Measurements from ENCODE around the gene HSFX4. TPM values are rescaled to one million over a fixed set of nuclear protein-coding genes. Genes with fewer than 3 reads are reported as not detected.
"Not testable (repeated sequence)": the region's sequence is repeated elsewhere in the genome, so short reads cannot be mapped to it uniquely, and the experiment has no call there.

The HSFX4 gene
- total RNA-seq, 1 donor from 2014 or later, result not detected

DNA sequence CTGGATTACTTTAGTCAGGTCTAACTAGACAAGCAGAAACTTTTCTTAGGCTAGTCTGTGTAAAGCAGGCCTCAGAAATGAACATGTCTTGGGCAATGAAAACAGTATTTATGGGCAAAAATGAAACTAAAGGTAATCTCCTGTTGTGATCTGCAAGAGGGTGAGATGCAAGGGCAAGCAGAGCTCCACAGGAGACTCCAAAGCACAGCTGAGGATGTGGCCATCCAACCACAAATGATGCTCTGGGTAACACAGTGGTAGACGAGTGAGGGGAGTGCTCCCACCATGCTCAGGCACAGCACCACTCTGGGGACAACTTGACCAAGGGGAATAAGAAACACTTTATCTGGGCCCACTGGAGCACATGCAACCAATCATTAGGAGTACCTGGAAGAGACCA, 738 bp upstream of the HSFX4 start:
- not testable (repeated sequence) for H3K27me3 Mint-ChIP-seq (ENCODE audit: unreplicated experiment); H3K36me3 Mint-ChIP-seq (ENCODE audit: unreplicated experiment); H3K4me1 Mint-ChIP-seq (ENCODE audit: low read depth, unreplicated experiment); H3K4me3 Mint-ChIP-seq (ENCODE audit: unreplicated experiment); H3K9me3 Mint-ChIP-seq (ENCODE audit: unreplicated experiment); H3K27ac Mint-ChIP-seq (ENCODE audit: unreplicated experiment); DNase-seq

DNA sequence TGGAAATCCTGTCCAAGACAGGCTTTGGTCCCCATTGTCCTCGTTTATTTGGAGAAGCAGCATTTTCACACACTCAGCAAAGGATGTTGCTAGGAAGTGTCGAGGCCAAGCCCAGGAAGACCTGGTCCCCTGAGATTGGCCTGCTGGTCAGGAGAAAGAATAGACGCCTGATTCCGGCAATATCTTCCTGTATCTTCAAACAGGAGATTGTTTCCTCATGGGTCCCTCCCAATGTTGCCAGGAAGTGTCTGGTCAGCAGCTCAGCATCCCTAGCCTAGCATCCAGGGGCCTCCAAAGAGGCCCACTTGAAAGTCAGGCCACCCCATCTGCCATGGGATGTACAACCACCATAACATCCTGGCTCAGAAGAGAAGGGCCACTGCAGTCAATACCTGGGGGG, 2.0 kb downstream of the HSFX4 start:
- not testable (repeated sequence) for H3K4me1 Mint-ChIP-seq (ENCODE audit: low read depth, unreplicated experiment); H3K36me3 Mint-ChIP-seq (ENCODE audit: unreplicated experiment); H3K27ac Mint-ChIP-seq (ENCODE audit: unreplicated experiment); H3K4me3 Mint-ChIP-seq (ENCODE audit: unreplicated experiment); H3K9me3 Mint-ChIP-seq (ENCODE audit: unreplicated experiment); H3K27me3 Mint-ChIP-seq (ENCODE audit: unreplicated experiment); DNase-seq

DNA sequence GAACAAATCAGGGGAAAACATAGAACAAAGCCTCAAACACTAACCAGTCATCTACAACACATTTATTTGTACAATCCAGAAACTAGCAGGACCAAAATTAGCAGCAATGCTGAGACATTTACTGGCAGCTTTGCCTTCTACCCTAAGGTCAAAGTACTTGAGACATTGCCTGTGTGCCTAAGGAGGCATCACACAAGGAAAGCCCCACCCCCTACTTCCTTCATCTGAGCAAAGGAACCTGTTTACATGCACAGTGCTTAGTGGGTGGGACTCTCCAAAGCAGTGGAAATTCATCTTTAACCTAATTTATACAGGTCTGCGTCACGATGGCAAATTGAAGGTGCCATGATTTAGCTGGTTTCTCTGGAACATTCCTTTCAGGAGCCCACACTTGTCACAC, 2.8 kb downstream of the HSFX4 start:
- not testable (repeated sequence) for H3K36me3 Mint-ChIP-seq (ENCODE audit: unreplicated experiment); H3K4me3 Mint-ChIP-seq (ENCODE audit: unreplicated experiment); H3K4me1 Mint-ChIP-seq (ENCODE audit: low read depth, unreplicated experiment); H3K27me3 Mint-ChIP-seq (ENCODE audit: unreplicated experiment); H3K9me3 Mint-ChIP-seq (ENCODE audit: unreplicated experiment); H3K27ac Mint-ChIP-seq (ENCODE audit: unreplicated experiment); DNase-seq

DNA sequence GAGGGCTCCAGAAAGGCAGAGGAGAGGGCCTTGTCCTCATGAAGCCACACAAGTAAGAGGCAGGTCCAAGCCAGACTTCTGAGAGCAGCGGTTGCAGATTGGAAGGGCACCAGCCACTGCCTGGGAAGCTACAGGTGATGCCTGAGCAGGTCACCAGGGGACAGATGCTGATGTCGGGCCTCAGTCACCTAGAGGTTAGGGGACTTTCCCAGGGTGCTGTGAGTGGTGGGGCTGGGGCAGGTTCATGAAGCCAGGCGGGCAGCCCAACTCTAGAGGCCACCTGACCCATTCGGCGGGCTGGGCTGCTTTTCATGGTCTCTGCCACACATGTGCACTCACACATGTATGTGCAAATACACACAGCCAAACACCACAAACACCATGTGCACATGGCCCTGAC, 3.6 kb downstream of the HSFX4 start:
- H3K9me3 Mint-ChIP-seq (ENCODE audit: unreplicated experiment); H3K36me3 Mint-ChIP-seq (ENCODE audit: unreplicated experiment); DNase-seq; H3K4me3 Mint-ChIP-seq (ENCODE audit: unreplicated experiment); H3K4me1 Mint-ChIP-seq (ENCODE audit: low read depth, unreplicated experiment); H3K27me3 Mint-ChIP-seq (ENCODE audit: unreplicated experiment); H3K27ac Mint-ChIP-seq (ENCODE audit: unreplicated experiment): not testable (repeated sequence)

DNA sequence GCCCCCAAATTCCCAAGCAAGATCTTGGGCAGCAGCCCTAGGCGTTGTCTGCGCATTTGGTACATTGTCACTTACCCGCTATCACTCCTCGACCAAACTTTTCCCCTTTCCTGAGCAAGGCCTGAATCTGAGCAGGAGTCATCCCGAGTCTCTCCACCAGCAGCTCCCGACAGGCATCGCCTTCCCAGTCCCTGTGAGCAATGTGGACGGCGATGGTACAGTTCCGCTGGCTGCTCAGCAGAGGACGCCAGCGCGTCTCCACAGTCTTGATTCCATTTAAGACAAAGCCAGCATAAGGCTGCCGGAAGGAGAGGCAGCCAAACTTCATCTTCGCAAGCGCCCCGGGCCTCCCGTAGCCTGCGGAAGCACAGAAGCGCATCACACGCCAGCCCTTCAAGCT, 4.2 kb downstream of the HSFX4 start:
- not testable (repeated sequence) for H3K36me3 Mint-ChIP-seq (ENCODE audit: unreplicated experiment); H3K4me3 Mint-ChIP-seq (ENCODE audit: unreplicated experiment); H3K27ac Mint-ChIP-seq (ENCODE audit: unreplicated experiment); H3K9me3 Mint-ChIP-seq (ENCODE audit: unreplicated experiment); H3K4me1 Mint-ChIP-seq (ENCODE audit: low read depth, unreplicated experiment); DNase-seq; H3K27me3 Mint-ChIP-seq (ENCODE audit: unreplicated experiment)

DNA sequence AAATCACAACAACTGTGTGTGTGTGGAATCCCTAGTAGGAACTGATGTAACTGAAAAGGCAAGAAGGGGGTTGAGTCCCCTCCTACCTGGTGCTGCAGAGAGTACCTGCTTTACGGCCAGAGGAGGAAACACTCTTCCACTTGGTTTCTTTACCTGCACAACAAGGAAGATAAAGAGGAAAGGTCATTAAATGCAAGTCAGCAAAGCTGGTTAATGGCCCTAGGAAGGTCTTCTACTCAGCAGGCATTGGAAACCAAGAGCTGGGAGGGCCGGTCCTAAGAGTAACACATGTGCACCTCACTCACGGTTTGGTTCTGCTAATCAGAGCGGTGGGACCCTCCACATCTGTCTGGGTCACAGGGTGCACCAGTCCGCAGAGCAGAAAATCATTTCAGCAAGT, 8.0 kb downstream of the HSFX4 start:
- not testable (repeated sequence) for DNase-seq; H3K9me3 Mint-ChIP-seq (ENCODE audit: unreplicated experiment); H3K27me3 Mint-ChIP-seq (ENCODE audit: unreplicated experiment); H3K4me1 Mint-ChIP-seq (ENCODE audit: low read depth, unreplicated experiment); H3K36me3 Mint-ChIP-seq (ENCODE audit: unreplicated experiment)
- Mint-ChIP-seq H3K4me3 (ENCODE audit: unreplicated experiment) (peak overlapping the region; percentile 93), H3K27ac (ENCODE audit: unreplicated experiment) (peak overlapping the region; percentile 95)

DNA sequence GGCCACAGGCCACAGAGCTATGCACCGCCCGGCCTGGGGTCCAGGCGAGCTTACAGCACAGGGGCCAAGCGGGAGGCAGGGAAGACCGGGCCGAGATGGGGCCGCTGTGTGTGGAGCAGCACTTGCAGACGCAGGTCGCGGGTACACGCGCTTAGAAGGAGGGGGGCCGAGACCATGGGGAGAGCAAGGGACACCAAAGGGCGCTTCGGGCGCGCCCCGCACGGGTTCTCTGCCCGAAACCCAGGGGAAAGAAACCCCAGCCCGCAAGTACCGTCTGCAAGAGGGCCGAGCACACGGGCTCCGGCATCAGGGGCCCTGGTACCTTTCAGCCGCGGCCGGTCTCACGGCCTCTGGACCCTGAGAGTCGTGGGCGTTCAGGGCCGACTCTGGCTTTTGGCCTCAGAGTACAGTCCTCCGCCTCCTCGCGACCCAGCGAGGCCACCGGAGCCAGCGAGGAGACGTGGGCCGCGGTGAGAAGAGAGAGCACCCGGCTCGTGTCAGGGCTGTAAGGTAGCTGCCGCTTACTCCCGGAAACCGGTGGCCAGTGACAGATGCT, 8.6 kb downstream of the HSFX4 start:
- Mint-ChIP-seq H3K4me3 (ENCODE audit: unreplicated experiment) (peak overlapping the region; percentile 93), H3K27ac (ENCODE audit: unreplicated experiment) (peak overlapping the region; percentile 95)

DNA sequence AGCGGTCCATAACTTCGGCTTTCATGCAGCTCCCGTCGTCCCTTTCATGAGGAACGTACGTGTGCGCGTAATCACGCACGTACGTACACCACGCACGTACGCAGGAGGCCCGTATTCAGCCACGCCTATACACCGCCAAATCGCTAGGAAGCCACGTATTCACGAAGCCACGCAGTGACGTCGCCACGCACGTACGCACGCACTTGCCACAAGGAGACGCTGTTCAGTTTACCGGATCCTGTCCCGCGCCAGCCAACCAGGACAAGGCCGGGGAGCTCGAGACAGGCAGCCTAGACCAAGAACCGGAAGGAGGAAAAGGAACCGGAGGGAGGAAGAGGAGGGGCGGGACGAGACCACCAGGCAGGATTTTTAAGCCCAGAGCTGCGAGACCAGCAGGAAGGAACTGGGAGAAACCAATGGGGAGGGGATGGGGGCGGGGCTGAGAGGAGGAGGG, 9.1 kb downstream of the HSFX4 start, which contains the start of gene EOLA2:
TSS of gene EOLA2 (minus strand) at position 65 of the 454 bp plus-strand sequence. CDS start 4,617 bp downstream, outside the sequence.
- H3K4me3 Mint-ChIP-seq (ENCODE audit: unreplicated experiment), result peak within 1 kb of the TSS; percentile 93
- H3K27me3 Mint-ChIP-seq (ENCODE audit: unreplicated experiment), result peaks cover 2% of the 10 kb centered on the region
- TF ChIP-seq, protein P1, sequence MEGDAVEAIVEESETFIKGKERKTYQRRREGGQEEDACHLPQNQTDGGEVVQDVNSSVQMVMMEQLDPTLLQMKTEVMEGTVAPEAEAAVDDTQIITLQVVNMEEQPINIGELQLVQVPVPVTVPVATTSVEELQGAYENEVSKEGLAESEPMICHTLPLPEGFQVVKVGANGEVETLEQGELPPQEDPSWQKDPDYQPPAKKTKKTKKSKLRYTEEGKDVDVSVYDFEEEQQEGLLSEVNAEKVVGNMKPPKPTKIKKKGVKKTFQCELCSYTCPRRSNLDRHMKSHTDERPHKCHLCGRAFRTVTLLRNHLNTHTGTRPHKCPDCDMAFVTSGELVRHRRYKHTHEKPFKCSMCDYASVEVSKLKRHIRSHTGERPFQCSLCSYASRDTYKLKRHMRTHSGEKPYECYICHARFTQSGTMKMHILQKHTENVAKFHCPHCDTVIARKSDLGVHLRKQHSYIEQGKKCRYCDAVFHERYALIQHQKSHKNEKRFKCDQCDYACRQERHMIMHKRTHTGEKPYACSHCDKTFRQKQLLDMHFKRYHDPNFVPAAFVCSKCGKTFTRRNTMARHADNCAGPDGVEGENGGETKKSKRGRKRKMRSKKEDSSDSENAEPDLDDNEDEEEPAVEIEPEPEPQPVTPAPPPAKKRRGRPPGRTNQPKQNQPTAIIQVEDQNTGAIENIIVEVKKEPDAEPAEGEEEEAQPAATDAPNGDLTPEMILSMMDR (IDR thresholded peaks at IDR 0.05; ENCODE audit: partially characterized antibody, unreplicated experiment), result peak; percentile 51
- no peaks in the 10 kb centered on the region for H3K36me3 Mint-ChIP-seq (ENCODE audit: unreplicated experiment)
- H3K27ac Mint-ChIP-seq (ENCODE audit: unreplicated experiment), result peak within 1 kb of the TSS; percentile 95
- DNase-seq, result peak; percentile 86
- no peaks in the 10 kb centered on the region for H3K4me1 Mint-ChIP-seq (ENCODE audit: low read depth, unreplicated experiment)
- peaks cover 6% of the 10 kb centered on the region for H3K9me3 Mint-ChIP-seq (ENCODE audit: unreplicated experiment)

More for the DNA sequence above, 8.6 kb downstream of the HSFX4 start:
- H3K27me3 Mint-ChIP-seq (ENCODE audit: unreplicated experiment), result peaks cover 2% of the 10 kb centered on the region
- TF ChIP-seq, protein P1 (IDR thresholded peaks at IDR 0.05; ENCODE audit: partially characterized antibody, unreplicated experiment), result no peak
- no peaks in the 10 kb centered on the region for H3K36me3 Mint-ChIP-seq (ENCODE audit: unreplicated experiment)
- peak; percentile 22 for DNase-seq
- H3K4me1 Mint-ChIP-seq (ENCODE audit: low read depth, unreplicated experiment), result no peaks in the 10 kb centered on the region
- peaks cover 6% of the 10 kb centered on the region for H3K9me3 Mint-ChIP-seq (ENCODE audit: unreplicated experiment)

All from glutamatergic neuron (in vitro differentiated cells).